HG03439 (cell line): Measurements from ENCODE around the gene BAZ1B.
"Not testable (repeated sequence)": the region's sequence is repeated elsewhere in the genome, so short reads cannot be mapped to it uniquely, and the experiment has no call there.

Source experiments
- ATAC-seq: cut with Tn5 transposase; IDR thresholded peaks from one replicate; pipeline ENCODE4 v1.9.1; 2021; ENCODE audit warnings: mild to moderate bottlenecking, moderate library complexity; ENCODE audit not compliant: unreplicated experiment

The BAZ1B gene

GRCh38 chr7:73429622-73430505, 92.2 kb downstream of the BAZ1B start:
- no peak for ATAC-seq

DNA sequence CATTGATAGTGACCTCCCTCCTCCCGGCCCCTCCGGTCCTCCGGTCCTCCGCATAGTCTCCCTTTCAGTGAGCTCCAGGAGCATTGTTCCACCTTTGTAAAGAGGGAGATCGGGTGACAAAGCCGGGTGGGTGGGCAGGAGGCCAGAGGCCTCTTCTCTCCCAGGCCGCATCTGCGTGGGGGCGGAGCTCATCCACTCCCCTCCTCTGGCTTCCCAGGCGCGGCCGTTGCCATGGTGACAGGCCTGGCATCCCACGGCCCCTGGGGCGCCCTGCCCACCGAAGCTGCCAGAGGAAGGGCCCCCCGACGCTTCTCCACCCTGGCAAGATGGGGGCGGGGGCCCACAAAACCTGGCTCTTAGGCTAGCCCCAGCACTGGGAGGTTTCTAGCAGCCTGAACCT, 92.9 kb downstream of the BAZ1B start:
- no peak for ATAC-seq

DNA sequence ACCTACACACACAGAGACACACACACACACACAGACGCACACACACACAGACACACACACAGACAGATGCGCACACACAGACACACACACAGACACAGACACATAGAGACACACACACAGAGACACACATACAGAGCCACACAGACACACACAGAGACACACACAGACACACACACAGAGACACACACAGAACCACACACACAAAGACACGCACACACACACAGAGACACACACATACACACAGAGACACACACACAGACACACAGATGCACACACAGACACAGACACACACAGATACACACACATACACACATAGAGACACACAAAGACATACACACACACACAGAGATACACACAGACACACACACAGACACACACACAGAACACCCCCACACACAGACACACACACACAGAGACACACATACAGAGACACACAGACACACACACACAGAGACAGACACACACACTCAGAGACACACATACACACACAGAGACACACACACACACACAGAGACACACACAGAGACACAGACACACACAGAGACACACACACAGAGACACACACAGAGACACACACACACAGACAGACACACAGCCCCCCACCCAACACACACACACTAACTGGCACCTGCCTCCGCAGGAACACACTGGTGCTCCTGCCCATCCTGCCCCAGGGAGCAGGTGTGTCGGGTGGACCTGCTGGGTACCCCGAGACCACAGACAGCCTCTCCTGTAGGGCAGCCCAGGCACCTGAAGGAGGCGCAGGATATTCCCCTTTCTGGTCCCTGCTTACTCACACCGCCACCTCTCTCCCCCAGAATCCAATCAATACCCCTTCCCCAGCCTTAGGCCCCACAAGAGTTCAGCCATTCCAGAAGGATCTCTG, 93.9 kb downstream of the BAZ1B start:
- no peak for ATAC-seq

DNA sequence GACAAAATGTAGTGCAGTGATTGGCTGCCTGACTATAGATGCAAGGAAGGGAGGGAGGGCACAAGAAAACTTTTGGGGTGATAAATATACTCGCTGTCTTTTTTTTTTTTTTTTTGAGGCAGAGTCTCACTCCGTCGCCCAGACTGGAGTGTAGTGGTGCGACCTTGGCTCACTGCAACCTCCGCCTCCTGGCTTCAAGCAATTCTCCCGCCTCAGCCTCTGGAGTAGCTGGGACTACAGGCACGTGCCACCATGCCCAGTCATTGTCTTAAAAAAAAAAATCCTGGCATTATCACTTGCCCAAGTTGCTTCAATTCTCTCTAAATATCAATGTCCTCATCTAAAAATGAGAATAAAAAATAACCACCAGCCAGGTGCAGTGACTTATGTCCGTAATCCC, 96.1 kb downstream of the BAZ1B start:
- no peak for ATAC-seq

- no peak for ATAC-seq
Observed at GRCh38 chr7:73425356-73425983, 96.6 kb downstream of the BAZ1B start.

DNA sequence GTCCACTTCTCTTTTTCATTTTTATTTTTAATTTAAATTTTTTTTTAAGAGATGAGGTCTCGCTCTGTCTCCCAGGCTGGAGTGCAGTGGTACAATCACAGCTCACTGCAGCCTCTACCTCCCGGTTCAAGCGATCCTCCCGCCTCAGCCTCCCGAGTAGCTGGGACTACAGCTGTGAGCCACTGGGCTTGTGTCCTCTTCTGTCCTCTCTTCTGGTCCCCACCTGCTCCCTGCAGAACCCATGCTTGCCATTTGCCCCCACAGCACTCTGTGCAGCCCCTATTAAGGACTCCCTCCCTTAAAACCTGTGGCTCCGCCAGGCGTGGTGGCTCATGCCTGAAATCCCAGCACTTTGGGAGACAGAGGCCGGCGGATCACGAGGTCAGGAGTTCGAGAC, 97.6 kb downstream of the BAZ1B start:
- no peak for ATAC-seq

DNA sequence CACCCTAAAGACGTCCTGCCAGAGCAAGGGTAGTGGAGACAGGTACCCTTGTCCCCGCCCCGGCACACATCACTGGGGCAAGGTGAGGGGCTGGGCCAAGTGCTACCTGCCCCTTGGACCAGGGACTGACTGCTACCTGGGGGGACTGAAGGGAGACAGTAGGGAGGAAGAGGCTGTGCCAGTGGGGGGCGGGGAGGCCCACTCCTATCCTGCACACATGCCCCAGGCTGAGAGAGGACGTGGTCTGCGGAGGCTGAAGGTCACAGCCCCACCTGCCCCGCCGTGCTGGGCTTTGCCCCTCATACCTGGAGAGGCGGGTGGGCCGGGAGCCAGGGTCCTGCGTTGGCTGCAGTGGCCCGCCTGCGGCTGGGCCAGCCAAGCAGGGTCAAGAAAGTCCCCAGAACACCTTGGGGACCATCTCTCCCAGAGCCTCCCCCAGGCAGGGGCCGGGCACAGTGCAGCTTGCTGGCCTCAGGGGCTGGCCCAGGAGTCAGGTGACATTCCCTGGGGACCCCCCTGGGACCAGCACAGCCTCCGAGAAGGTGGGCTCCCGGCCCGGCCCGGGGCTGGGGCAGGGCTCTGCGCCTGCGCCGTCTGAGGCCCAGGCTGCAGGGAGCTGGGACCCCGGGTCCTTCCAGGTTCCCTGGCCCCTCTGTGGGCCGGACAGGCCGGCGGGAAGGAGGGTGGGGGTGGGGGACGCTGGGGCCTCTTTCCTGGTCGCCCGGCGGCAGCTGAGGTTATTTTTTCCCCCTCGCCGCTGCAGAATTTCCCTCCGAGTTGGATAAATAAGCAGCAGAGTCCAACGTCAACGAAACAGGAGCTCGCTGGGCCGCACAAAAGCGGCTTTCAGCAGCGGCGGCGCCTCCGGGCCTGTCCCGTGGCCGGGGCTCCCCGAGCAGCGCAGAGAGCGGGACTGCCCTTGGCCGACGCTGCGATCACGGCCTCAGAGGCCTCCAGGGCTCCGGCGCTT, 98.3 kb downstream of the BAZ1B start:
- no peak for ATAC-seq

GRCh38 chr7:73420610-73421009, 101.5 kb downstream of the BAZ1B start:
- ATAC-seq, result not testable (repeated sequence)

- not testable (repeated sequence) for ATAC-seq
Observed at GRCh38 chr7:73420016-73420415, 102.1 kb downstream of the BAZ1B start.

GRCh38 chr7:73418113-73418703, 103.9 kb downstream of the BAZ1B start:
- ATAC-seq, result no peak

- not testable (repeated sequence) for ATAC-seq
Observed at GRCh38 chr7:73410541-73411131, 111.5 kb downstream of the BAZ1B start.

- not testable (repeated sequence) for ATAC-seq
Observed at GRCh38 chr7:73404860-73405259, 117.2 kb downstream of the BAZ1B start.

DNA sequence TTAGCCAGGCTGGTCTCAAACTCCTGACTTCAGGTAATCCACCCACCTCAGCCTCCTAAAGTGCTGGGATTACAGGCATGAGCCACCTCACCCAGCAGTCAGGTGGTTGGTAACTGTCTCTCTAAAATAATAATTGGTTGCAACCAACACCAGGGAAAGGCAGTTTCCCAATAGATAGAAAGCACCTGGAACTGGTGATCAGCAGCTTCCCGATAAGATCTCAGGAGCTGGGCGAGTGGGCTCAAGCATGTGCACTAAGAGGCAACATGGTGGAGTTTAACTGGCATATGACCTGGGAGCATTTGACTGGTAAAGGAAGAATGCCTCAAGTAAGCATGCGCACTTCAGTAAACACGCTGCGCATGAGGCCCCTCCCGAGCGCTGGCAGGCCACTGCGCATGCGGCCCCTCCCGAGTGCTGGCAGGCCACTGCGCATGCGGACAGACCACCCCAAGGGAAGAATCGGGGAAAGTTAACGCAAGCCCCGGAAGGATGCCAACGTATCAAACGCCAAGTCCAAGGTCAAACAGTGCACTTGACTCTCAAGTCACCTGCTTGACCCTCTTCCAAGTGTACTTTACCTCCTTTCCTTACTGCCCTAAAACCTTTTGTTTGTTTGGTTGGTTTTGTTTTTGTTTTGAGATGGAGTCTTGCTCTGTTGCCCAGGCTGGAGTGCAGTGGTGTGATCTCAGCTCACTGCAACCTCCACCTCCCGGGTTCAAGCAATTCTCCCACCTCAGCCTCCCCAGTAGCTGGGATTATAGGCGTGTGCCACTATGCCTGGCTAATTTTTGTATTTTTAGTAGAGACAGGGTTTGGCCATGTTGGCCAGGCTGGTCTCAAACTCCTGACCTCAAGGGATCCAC, 122.7 kb downstream of the BAZ1B start:
- not testable (repeated sequence) for ATAC-seq

- no peak for ATAC-seq
Observed at GRCh38 chr7:73397521-73398281, 124.4 kb downstream of the BAZ1B start.

- no peak for ATAC-seq
Observed at GRCh38 chr7:73395538-73396503, 126.3 kb downstream of the BAZ1B start.

DNA sequence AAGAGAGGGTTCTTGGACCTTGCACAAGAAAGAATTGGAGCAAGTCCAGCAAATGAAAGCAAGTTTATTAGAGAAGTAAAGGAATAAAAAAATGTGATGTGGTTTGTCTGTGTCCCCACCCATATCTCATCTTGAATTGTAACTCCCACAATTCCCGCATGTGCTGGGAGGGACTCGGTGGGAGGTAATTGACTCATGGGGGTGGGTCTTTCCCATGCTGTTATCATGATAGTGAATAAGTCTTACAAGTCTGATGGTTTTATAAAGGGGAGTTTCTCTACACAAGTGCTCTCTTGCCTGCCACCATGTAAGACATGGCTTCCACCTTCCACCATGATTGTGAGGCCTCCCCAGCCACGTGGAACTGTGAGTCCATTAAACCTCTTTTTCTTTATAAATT, 127.7 kb downstream of the BAZ1B start:
- ATAC-seq, result no peak

- no peak for ATAC-seq
Observed at GRCh38 chr7:73391396-73391795, 130.7 kb downstream of the BAZ1B start.
